ENCODE measurements around the gene LIMA1. TPM values are rescaled to one million over a fixed set of nuclear protein-coding genes. Genes with fewer than 3 reads are reported as not detected.

LIMA1 gene
- polyA plus RNA-seq, 1 donor from 2014 or later: 4.4 TPM

GRCh38 chr12:50129290-50129689, 154.0 kb downstream of the LIMA1 start:
- no peaks in the 10 kb centered on the region for H3F3A ChIP-seq (ENCODE audit: insufficient read depth, low read length, poor library complexity, severe bottlenecking)
- H3K4me2 ChIP-seq (ENCODE audit: low read length): no peak overlapping the region
- H4K20me1 ChIP-seq (ENCODE audit: insufficient read depth): no peaks in the 10 kb centered on the region
- no peaks in the 10 kb centered on the region for H3K27me3 ChIP-seq (ENCODE audit: insufficient read depth, low read depth, low read length)
- H3K9me3 ChIP-seq (ENCODE audit: low read length): no peaks in the 10 kb centered on the region
- H3K9me2 ChIP-seq (ENCODE audit: insufficient read depth, low read length): no peaks in the 10 kb centered on the region
- H3K4me3 ChIP-seq (ENCODE audit: low read length): no peak overlapping the region
- H3K36me3 ChIP-seq (ENCODE audit: insufficient read depth, low read length): peaks cover 5% of the 10 kb centered on the region
- H2AFZ ChIP-seq (ENCODE audit: low read depth, low read length): no peak overlapping the region
- H3K27ac ChIP-seq (ENCODE audit: low read length): no peak overlapping the region
- H3K9ac ChIP-seq (ENCODE audit: low read length): no peak overlapping the region
- no peaks in the 10 kb centered on the region for H3K79me2 ChIP-seq (replicated peaks; ENCODE audit: insufficient read depth, low read length)
- TF ChIP-seq SMC3 (conservative IDR thresholded peaks at IDR 0.05; ENCODE audit: poor library complexity) (no peak), TAF1 (IDR thresholded peaks at IDR 0.05; ENCODE audit: low read depth) (no peak)

- Histone ChIP-seq H3K4me3 (ENCODE audit: low read length) (no peak overlapping the region), H3K36me3 (ENCODE audit: insufficient read depth, low read length) (no peaks in the 10 kb centered on the region), H3K79me2 (replicated peaks; ENCODE audit: insufficient read depth, low read length) (no peaks in the 10 kb centered on the region), H3K27ac (ENCODE audit: low read length) (no peak overlapping the region), H3K9me2 (ENCODE audit: insufficient read depth, low read length) (no peaks in the 10 kb centered on the region), H3F3A (ENCODE audit: insufficient read depth, low read length, poor library complexity, severe bottlenecking) (no peaks in the 10 kb centered on the region), H2AFZ (ENCODE audit: low read depth, low read length) (no peak overlapping the region), H4K20me1 (ENCODE audit: insufficient read depth) (no peaks in the 10 kb centered on the region), H3K9ac (ENCODE audit: low read length) (no peak overlapping the region), H3K27me3 (ENCODE audit: insufficient read depth, low read depth, low read length) (no peaks in the 10 kb centered on the region), H3K9me3 (ENCODE audit: low read length) (no peaks in the 10 kb centered on the region), H3K4me2 (ENCODE audit: low read length) (no peak overlapping the region)
- TF ChIP-seq EP300 (conservative IDR thresholded peaks at IDR 0.05; ENCODE audit: poor library complexity, severe bottlenecking) (no peak), EZH2 (IDR thresholded peaks at IDR 0.05; ENCODE audit: borderline replicate concordance, insufficient read depth, low read length, poor library complexity, severe bottlenecking) (no peak), CTCF (IDR thresholded peaks at IDR 0.05; ENCODE audit: poor library complexity, severe bottlenecking) (no peak), MXI1 (conservative IDR thresholded peaks at IDR 0.05; ENCODE audit: poor library complexity, severe bottlenecking) (no peak), TAF1 (IDR thresholded peaks at IDR 0.05; ENCODE audit: low read depth) (no peak), POLR2AphosphoS5 (IDR thresholded peaks at IDR 0.05) (no peak), SMC3 (conservative IDR thresholded peaks at IDR 0.05; ENCODE audit: poor library complexity) (no peak), REST (IDR thresholded peaks at IDR 0.05; ENCODE audit: borderline replicate concordance) (no peak), RAD21 (conservative IDR thresholded peaks at IDR 0.05) (no peak)
These were observed 155.8 kb downstream of the LIMA1 start for GRCh38 chr12:50127546-50127945.

Small RNA genes lying within 50 kb of the gene (small RNA-seq; reads per million reads assigned to genes)
- 0.03 to 0.13 (median 0.08) reads per million in 3 experiments for gene MIR1293
- 0 reads per million in 3 experiments for gene RNU6-1093P

Other genes starting within 250 kb of the LIMA1 start
- gene ASIC1, start 225.9 kb downstream of the LIMA1 start, polyA plus RNA-seq: 8.0 and 9.1 TPM in 2 replicates
- 90.9 and 117 TPM in 2 replicates for gene SMARCD1, start 198.2 kb downstream of the LIMA1 start, polyA plus RNA-seq
- 1.5 and 4.0 TPM in 2 replicates for gene GPD1, start 179.5 kb downstream of the LIMA1 start, polyA plus RNA-seq
- 73.4 and 79.3 TPM in 2 replicates for gene COX14, start 171.3 kb downstream of the LIMA1 start, polyA plus RNA-seq
- 463 and 470 TPM in 2 replicates for gene CERS5, start 116.2 kb downstream of the LIMA1 start, polyA plus RNA-seq
- gene FAM186A, start 113.1 kb upstream of the LIMA1 start, polyA plus RNA-seq: not detected in 2 replicates
- 14.2 and 17.8 TPM in 2 replicates for gene LARP4, start 117.4 kb upstream of the LIMA1 start, polyA plus RNA-seq
- gene DIP2B, start 221.5 kb upstream of the LIMA1 start, polyA plus RNA-seq: 43.4 and 44.0 TPM in 2 replicates

Measured in neural cell (in vitro differentiated cells).